NCI-H1694 treated with DMSO at 0.1 percent for 48 hours (cell line): Measurements from ENCODE around the gene TMEM150C.
"Not testable (repeated sequence)": the region's sequence is repeated elsewhere in the genome, so short reads cannot be mapped to it uniquely, and the experiment has no call there.

Experiments used
- DNase-seq: peaks from one replicate; lab custom pipeline; 2025; lab: John Stamatoyannopoulos, UW

The TMEM150C gene

GRCh38 chr4:82569076-82569475 is 7.3 kb upstream of the TMEM150C start:
- no peak for DNase-seq

DNA sequence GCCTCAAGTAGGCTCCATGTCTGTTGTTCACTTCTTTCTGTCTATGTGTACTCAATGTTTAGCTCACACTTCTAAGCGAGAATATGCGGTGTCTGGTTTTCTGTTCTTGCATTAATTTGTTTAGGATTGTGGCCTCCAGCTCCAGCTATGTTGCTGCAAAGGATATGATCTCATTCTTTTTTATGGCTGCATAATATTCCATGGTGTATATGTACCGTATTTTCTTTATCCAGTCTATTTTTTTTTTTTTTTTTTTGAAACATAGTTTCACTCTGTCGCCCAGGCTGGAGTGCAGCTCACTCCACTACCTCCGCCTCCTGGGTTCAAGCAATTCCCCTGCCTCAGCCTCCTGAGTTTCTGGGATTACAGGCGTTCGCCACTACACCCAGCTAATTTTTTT is 5.7 kb upstream of the TMEM150C start:
- DNase-seq: no peak

GRCh38 chr4:82562564-82562854 is 721 bp upstream of the TMEM150C start:
- no peak for DNase-seq

DNA sequence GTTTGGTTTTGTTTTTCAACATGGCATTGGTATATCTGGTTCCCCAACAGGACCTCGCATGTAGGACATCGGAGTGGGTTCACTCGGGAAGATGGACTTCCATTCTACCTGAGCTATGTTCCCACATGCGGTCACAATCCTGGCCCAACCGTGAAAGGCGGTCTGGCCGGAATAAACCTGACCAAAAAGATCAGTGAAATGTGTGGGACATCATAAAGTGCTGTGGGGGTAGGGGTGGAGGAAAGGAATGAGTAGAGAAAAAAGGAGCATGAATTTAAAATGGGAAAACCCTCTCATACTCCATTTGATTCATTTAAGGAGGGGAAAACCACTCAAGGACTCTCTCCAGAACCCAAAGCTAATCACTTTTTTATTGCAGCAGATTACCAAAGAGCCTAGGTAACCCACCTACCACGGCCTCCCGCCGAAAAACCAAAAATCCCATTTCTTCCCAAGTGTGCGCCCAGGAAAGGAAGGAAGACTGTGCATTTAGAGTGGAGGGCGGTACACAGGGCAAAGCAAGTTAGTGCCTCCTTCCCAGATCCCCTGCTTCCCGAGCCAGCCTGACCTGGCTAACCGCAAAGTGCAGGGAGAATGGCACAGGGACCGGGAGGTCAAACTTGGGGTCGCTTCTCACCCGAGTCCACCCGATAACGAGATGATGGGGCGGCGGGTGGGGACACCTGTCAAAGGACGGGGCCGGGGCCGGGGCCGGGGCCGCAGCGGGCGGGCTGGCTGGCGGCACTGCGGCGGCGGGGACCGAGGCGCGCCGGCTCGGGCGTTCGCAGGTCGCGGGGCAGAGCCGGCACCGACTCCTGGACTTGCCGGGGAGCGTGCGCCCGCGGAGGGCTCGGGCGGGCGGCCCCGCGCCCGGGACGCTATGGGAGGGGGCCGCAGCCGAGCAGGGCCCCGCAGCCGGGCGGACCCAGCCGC is 669 bp downstream of the TMEM150C start:
- no peak for DNase-seq

DNA sequence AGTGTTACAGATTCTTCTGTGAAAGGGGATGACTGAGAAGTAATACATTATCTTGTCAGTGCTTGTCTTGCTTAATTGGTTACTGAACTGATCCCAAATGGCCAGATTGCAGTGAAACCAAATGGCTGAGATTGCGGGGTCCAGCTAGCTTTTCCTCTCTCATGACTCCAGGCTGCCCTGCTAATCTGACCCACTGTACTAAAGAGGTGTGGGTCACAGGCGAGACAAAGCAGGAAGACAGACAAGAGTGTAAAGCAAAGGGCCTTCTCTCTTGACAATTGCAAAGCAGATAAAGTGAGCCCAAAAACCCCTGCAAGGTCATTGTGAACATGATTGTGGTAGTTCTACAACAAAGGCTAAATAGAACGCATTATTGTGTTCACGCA is 2.1 kb downstream of the TMEM150C start:
- DNase-seq: no peak

DNA sequence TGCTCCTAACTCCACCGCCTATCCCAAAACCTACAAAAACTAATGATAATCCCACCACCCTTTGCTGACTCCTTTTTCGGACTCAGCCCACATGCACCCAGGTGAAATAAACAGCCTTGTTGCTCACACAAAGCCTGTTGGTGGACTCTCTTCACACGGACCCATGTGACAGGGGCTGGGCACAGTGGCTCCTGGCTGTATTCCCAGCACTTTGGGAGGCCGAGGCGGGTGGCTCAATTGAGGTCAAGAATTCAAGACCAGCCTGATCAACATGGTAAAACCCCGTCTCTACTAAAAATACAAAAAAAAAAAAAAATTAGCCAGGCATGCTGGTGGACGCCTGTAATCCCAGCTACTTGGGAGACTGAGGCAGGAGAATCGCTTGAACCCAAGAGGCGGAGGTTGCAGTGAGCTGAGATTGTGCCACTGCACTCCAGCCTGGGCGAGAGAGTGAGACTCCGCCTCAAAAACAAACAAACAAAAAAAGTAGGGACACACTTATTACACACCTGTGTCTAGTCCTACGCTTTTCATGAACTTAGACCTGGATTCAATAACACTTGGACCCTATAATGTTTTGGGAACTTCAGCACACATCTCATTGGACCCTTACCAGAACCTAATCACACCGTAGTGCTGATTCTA is 2.6 kb downstream of the TMEM150C start:
- DNase-seq: not testable (repeated sequence)

DNA sequence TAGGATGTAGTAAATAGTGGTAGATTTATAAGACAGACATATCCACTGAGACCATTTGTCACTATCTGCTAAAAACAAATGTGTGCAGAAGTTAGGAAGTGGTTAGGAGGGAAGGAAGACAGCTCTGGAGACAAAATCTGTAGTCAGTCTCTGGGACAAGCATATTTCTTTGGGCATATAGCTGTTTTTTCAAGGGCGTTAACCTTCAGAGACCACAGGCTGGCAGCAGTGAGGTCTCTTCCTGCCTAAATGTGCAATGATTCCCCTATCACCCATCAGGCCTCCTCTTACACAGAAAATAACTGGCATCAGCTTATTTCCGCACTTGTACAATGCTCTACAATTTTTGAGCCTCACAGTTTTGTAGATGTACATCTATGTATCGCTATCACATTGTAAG is 6.5 kb downstream of the TMEM150C start:
- DNase-seq: no peak

DNA sequence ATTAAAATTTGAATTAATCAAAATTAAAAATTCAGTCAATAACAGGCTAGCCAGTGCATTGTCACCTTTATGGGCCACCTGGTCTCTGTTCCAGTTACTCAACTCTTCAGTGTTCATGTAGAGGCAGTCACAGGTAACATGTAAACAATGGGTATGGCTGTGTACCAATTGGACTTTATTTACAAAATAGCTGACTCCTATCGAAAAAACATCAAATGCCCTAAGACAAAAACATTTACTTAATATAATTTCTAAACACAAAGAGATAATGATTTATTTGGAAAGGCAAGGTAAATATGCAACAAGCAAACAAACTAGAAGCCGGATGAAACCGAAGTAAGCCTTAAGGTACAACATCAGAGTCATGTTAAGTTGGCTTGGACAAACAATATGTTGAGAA is 8.8 kb downstream of the TMEM150C start:
- DNase-seq: no peak

GRCh38 chr4:82551734-82552133 is 10.1 kb downstream of the TMEM150C start:
- no peak for DNase-seq

DNA sequence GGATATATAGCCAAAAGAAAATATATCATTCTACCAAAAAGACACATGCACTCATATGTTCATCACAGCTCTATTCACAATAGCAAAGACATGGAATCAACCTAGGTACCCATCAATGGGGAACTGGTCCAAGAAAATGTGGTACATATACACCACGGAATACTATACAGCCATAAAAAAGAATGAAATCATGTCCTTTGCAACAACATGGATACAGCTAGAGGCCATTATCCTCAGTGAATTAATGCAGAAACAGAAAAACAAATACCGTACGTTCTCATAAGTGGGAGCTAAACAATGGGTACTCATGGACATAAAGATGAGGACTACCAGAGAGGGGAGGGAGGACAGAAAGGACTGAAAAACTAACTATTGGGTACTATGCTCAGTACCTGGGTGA is 13.9 kb downstream of the TMEM150C start:
- not testable (repeated sequence) for DNase-seq

GRCh38 chr4:82543131-82543530 is 18.7 kb downstream of the TMEM150C start:
- no peak for DNase-seq

GRCh38 chr4:82542642-82543041 is 19.1 kb downstream of the TMEM150C start:
- DNase-seq: no peak

DNA sequence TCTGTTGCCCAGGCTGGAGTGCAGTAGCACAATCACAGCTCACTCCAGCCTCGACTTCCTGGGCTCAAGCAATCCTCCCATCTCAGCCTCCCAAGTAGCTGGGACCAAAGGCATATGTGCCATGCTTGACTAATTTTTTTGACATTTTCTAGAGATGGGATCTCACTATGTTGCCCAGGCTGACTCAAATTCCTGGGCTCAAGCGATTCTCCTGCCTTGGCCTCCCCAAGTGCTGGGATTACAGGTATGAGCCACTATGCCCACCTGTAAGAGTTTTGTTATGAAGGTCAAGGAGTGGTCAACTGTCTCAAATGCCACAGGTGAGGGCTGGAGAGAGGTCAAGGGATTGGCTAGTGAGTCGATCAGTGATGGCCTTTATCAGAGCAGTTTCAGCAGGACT is 32.5 kb downstream of the TMEM150C start:
- DNase-seq: no peak

DNA sequence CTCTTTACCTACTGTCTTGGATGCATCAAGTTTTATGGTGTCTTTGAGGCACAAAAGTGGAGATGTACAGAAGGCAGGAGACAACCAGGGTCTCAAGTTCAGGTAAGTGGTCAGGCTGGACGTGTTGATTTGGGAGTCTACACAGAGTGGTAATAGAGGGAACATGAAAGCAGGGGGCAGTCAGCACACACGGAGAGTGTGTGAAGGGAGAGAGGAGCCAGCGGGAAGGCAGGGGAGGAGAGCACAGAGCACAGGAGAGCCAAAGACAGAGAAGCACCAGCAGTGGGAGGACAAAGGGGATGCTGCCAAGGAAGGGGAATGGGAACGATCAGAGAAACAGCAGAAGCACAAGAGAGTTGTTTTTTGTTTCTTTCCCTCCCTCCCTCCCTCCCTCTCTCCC is 32.9 kb downstream of the TMEM150C start:
- no peak for DNase-seq

DNA sequence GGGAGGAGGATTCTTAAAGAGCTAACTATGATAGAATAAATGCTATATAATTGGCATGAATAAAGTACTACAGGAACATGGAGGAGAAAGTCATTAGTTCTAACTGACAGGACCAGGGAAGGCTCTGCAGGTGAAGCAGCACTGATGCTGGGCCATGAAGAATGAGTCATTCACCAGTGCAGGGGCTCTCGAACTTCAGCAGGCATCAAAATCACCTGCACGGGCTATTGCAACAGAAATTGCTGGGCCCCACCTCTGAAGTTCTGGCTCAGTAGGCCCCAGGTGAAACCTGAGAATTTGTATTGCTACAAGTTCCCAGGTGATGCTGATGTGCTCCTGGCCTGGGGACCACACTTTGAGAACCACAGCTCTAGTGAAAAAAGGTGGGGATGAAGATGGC is 33.7 kb downstream of the TMEM150C start:
- DNase-seq: no peak

DNA sequence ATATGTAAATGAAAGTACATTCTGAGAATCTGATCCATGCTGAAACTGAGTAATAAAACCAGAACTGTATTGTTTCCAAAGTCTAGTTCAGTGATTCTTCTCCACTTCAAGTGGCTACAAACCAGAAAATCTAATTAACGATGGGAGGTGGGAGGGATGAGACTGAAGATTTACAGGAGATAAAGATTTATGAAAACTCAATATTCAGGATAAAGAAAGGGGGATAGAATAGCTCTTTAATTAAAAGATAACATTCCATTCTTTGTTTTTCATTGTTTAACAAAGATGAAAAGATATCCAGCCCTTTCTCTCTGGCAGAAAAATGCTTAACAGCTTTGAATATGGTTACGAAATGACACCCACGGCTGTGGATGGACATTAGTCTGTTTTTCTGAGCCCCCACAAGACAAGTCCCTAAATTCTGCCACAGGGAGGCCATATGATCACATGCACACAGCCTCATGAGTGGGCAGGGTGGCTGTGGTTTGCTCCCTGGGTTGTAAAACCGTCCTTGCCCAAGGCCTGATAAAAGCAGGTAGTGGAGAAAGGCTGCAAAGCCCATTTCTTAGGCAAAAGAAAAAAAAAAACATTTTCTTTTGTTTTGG is 36.4 kb downstream of the TMEM150C start:
- no peak for DNase-seq

DNA sequence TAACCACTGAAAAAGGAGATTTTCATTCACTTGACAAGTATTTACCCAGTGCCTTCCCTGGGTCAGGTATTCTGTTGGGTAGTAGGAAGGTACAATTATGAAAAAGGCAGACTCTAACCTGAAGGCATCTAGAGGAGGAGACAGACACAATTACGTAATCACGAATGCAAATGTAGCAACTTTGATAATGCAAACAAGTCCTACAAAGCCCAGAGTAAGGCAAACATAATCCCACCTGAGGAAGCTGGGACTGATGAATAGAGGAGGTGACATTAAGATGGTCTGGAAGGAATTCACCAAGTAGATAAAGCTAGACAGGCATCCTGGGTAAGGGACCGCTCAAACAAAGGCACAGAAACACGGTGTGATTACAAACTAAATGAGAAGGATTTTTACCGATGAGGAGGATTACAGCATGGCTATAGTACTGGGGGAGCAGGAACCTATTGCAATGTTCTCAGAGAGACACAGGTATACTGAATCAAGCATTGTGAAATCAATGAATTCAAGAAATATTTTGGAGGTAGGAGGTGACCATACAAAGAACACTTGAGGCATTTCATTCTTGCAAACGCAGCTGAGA is 37.1 kb downstream of the TMEM150C start:
- no peak for DNase-seq

GRCh38 chr4:82523179-82523578 is 38.6 kb downstream of the TMEM150C start:
- no peak for DNase-seq

GRCh38 chr4:82522472-82522871 is 39.3 kb downstream of the TMEM150C start:
- no peak for DNase-seq

GRCh38 chr4:82521283-82521682 is 40.5 kb downstream of the TMEM150C start:
- no peak for DNase-seq

DNA sequence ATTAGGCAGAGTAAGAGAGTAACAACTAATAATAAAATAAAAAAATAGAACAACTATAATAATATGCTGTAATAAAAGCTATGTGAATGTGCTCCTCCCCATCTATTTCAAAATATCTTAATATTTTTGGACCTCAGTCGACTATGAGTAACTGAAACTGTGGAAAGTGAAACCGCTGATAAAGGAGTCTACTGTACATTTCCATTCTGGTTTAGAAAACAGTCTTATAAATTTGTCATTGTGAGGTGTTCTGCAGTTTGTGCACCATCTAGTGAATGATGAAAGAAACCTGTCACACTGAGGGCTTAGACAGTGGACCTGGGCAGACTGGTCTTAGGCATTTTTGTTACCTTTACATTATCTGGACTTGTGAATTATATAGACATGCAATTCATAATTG is 42.0 kb downstream of the TMEM150C start:
- DNase-seq: no peak

DNA sequence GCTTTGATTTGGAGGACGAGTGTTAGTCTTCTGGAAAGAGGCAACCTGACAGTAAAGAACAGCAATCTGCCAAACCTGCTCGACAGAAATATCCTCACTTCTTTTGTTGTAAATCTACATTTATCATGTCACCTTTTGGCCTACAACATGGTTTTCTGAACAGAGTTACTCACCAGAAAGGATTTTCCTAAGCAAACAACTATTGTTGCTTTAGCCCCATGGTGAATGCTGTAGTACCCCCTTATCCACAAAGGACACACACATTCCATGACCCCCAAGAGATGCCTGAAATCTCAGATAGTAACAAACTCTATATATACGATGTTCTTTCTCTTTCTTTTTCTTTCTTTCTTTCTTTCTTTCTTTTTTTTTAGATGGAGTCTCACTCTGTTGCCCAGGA is 42.7 kb downstream of the TMEM150C start:
- no peak for DNase-seq

DNA sequence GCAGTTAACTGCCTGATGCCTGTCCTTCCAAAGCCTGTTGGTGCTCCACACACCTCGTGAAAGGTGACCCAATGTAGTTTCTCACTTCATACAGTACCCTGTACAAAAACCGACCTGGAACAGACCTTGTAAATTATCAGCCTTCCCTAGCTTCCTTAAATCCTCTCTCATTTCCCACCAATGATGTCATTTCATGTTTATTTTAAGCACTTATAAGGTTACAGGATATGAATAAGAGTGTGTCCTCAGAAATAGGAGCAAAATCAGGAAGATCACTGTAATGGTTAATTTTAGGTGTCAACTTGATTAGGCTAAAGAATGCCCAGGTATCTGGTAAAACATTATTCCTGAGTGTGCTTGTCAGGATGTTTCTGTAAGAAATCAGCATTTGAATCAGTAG is 44.7 kb downstream of the TMEM150C start:
- no peak for DNase-seq
